Fibroblast of pulmonary artery (primary cell): ENCODE data around the gene MTMR3.
"Not testable (repeated sequence)": the region's sequence is repeated elsewhere in the genome, so short reads cannot be mapped to it uniquely, and the experiment has no call there.

Source experiments
- DNase-seq: peaks from one replicate; pipeline ENCODE4 v3.0.0-alpha.2; 2010; ENCODE audit warnings: low read depth
- H3K4me3 ChIP-seq: replicated peaks from 2 replicates; pipeline ENCODE4 v1.5.1; 2011; ENCODE audit warnings: low read depth, mild to moderate bottlenecking, control low read depth, low read length, moderate library complexity
- TF ChIP-seq, protein P1 (sequence below): IDR thresholded peaks from 2 replicates; pipeline ENCODE4 v1.5.1; 2011; ENCODE audit warnings: mild to moderate bottlenecking, control low read depth, low read length, inconsistent platforms; ENCODE audit errors: missing control alignments

The MTMR3 gene

GRCh38 chr22:29856496-29856895 lies 26.5 kb upstream of the MTMR3 start:
- no peak for DNase-seq
- TF ChIP-seq, protein P1, sequence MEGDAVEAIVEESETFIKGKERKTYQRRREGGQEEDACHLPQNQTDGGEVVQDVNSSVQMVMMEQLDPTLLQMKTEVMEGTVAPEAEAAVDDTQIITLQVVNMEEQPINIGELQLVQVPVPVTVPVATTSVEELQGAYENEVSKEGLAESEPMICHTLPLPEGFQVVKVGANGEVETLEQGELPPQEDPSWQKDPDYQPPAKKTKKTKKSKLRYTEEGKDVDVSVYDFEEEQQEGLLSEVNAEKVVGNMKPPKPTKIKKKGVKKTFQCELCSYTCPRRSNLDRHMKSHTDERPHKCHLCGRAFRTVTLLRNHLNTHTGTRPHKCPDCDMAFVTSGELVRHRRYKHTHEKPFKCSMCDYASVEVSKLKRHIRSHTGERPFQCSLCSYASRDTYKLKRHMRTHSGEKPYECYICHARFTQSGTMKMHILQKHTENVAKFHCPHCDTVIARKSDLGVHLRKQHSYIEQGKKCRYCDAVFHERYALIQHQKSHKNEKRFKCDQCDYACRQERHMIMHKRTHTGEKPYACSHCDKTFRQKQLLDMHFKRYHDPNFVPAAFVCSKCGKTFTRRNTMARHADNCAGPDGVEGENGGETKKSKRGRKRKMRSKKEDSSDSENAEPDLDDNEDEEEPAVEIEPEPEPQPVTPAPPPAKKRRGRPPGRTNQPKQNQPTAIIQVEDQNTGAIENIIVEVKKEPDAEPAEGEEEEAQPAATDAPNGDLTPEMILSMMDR, result no peak
- H3K4me3 ChIP-seq, result no peak overlapping the region

DNA sequence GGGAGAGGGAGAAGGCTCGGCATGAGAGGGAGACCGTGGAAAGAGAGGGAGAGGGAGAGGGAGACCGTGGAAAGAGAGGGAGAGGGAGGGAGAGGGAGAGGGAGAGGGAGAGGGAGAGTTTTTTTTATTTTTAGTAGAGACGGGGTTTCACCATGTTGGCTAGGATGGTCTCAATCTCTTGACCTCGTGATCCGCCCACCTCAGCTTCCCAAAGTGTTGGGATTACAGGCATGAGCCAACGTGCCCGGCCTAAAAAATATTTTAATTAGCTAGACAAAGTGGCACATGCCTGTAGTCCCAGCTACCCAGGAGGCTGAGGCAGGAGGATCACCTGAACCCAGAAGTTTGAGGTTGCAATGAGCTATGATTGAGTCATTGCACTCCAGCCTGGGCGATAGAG lies 23.9 kb upstream of the MTMR3 start:
- not testable (repeated sequence) for DNase-seq, H3K4me3 ChIP-seq

DNA sequence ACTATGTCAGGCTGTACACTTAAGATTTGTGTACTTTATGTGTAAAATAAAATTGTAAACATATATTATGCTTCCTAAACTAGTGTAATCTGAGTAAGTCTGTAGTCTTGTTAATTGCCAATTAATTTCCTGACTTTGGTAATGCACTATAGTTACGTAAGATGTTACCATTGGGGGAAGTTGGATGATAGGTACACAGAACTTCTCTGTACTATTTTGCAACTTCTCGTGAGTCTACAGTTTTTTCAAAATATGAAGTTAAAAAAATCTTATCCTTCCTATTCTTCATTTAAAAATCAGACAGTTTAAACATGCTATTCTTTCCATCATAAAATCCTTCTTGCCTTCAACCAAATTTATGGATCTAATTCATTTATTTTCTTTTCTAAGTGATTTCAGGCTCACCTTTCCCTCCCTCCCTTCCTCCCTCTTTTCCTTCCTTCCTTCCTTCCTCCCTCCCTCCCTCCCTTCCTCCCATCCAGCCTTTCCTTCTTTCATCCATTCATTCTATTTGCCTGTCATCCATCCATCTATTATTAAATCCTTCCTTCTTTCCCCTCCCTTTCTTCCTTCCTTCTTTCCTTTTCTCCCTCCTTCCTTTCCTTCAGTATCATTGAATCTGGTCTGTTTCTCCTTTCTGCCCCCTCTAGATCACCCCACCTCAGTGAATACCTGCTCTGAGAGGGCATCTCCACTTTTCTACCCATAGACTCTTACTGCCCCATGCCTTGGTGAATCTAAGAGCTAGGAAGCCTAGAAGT lies 22.8 kb upstream of the MTMR3 start:
- no peak overlapping the region for H3K4me3 ChIP-seq
- DNase-seq, result no peak
- TF ChIP-seq, protein P1, result no peak

DNA sequence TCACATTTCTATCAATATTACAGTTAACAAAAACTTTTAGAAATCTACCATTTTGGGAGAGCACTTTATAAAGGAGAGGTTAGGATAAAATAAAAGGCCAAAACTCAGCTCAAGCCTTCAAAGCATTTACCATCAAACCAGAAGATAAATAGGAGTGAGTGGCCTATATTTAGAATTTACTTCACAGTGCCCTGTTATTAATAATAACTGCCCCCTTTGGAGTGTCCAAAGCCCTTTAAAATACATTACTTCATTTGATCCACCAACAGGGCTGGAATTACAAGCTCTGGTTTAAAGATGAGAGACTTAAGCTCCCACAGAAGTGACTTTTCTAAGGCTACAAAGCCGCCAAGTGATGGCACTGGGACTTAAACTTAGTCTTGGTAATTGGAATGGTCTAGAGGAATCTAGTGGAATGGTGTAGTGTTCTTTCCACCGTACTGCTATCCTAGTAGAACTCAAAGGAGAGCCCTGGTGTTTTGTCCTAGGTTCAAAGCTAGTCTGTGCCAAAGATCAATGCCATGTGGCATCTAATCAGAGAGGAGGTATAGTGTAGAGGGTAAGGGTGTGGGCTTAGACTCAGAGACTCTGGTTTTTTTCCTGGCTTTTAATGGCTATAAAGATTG lies 21.2 kb upstream of the MTMR3 start:
- DNase-seq, result no peak
- H3K4me3 ChIP-seq, result no peak overlapping the region
- TF ChIP-seq, protein P1, result no peak

- not testable (repeated sequence) for DNase-seq, H3K4me3 ChIP-seq
These were observed 17.4 kb upstream of the MTMR3 start for GRCh38 chr22:29865572-29865971.

DNA sequence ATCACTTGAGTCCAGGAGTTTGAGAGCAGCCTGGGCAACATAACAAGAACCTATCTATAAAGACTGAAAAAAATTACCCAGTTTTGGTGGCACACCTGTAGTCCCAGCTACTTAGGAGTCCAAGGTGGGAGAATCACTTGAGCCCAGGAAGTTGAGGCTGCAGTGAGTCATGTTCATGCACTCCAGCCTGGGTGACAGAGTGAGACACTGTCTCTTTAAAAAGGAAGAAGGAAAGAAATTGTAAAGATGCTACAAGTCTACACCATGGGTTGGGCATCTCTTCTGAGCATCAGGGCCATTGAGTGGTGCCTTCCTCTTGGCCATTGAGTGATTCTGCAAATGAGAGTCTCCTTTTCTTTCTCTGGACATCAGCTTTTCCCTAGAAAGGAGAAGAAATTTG lies 15.7 kb upstream of the MTMR3 start:
- no peak for DNase-seq
- H3K4me3 ChIP-seq, result no peak overlapping the region
- TF ChIP-seq, protein P1, result no peak

DNA sequence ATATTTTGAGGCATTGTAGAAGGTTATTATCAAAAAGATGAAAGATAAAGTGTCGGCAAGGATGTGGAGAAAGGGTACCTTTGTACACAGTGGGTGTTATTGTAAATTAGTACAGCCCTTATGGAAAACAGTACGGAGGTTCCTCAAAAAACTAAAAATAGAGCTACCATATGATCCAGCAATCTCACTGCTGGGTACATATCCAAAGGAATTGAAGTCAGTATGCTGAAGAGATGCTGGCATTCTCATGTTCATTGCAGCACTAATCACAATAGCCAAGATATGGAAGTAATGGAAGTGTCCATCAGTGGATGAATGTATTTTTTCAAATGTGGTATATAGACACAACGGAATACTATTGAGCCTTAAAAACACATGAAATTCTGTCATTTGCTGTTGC lies 15.1 kb upstream of the MTMR3 start:
- TF ChIP-seq, protein P1, result no peak
- H3K4me3 ChIP-seq, result no peak overlapping the region
- no peak for DNase-seq

DNA sequence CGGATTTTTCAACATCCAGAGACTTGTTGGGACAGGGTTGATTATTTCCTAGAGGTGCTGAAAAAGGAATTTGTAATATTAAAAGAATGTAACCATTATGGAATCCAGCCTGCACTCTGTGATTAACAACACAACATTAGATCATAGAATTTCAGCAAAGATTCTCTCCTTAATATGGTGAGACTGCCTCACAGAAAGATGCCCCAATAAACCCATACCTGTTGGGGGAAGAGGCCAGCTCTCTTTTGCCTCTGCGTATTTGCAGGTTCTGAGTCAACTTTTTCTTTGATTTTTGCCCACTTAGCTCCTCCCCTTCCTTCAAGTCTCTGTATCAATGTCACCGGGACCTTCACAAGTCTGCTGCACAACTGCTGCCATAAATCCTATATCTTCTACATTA lies 12.4 kb upstream of the MTMR3 start:
- no peak for DNase-seq
- H3K4me3 ChIP-seq, result no peak overlapping the region
- TF ChIP-seq, protein P1, result no peak
